Measurements from ENCODE around the gene HTRA3.

Gene HTRA3

GRCh38 chr4:8269535-8270417 lies at the start of gene HTRA3:
TSS of gene HTRA3 (plus strand) at chr4:8269754. CDS start at chr4:8269969, 215 bp downstream.
- DNase-seq: no peak

DNA sequence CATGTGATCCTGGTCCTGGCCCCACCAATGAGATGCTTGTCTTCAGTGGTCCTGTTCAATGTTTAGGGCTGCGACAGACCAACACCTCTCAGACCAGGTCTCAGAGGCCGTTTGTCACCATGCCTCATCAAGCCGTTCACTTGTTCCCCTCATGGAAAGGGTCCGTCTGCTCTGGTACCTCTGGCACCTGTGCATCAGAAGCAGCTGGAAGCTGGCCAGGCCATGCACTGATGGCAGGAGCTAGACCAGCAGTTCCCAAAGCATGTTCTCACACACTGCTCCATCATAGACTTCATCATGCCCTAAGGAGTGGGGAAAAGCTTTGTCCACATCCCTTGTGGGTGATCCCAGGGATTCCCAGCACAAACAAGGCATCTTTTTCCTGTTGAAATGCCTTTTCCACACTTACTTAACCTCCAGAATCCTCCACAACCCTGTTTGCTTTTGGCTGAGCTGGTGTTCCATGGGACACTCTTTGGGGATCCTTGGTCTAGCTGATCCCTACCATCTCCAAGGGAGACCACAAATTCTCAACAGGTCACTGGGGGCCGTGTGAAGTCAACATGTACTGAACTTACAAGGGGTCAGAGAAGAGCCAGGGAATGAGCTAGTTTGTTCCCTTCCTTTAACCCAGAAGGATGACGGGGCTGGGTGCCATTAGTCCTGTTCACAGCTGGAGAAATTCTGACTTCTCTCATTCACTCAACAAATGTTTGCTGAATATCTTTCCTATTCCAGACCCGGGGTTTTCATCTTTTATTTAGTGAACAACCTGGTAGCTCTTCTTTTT lies 48.7 kb upstream of the HTRA3 start:
- DNase-seq: no peak

DNA sequence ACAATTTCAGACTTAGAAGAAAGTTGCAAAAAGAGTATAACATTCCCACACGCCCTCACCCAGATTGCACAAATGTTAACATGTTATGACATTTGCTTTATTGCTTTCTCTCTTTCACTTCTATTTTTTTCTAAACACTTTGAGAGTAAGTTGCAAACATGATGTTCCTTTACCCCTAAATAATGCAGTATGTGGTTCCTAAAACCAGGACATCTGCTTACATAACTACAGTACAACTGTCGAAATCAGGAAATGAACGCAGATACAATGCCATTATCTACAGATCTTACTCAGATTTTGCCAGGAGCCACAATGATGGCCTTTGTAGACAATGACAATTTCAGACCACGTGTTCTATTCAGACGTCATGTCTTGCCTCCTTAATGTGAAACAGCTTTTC lies 48.1 kb upstream of the HTRA3 start:
- DNase-seq: no peak

DNA sequence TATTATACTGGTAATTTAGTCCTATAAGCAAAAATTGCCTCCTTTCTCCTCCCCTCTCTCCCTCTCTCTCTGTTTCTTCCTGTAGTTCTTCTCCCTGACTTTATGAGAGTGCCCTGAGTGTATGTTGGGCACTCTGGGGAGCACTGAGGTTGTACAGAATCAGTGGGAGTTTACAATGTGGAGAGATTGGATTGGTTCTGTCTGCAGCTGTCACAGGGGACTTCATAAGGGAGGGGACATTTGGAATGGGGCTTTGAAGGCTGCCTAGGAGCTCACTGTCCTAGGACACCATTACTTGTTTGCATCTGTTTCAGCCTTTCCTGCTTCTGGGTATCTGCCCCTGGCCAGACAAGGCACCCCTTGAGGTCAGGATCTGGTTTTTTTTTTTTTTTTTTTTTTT lies 47.6 kb upstream of the HTRA3 start:
- DNase-seq: no peak

GRCh38 chr4:8222609-8223388 lies 46.8 kb upstream of the HTRA3 start:
- no peak for DNase-seq

DNA sequence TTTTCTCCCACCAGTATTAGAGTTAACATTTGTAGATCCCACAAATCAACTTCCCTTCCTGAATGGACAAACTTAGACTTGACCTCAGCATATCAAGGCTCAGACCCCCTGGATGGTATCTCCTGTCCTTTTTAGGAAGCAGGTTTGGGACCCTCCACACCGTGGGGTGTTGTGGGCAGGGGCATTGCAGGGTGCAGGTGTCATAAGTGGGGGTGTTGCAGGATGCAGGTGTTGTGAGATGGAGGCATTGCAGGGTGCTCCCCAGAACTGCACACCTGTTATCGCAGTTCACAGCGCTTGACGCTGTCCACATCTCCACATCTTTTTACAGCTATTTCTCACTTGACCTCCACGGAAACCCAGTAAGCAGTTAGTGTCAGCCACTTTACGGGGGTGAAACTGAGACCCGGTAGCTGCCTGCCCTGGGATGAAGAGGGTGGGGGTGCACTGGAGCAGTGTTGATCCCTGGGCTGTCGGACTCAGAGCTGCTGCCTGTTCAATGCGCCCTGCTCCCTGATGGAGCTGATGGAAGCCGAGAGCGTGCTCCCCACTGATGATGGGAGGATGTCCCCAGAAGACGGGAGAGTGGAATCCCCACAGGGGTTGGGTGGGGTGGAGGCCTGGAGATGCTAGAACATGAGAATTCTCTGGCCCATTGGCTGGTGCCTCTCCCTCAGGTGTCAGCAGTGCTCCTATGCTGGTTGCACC lies 45.1 kb upstream of the HTRA3 start:
- no peak for DNase-seq

DNA sequence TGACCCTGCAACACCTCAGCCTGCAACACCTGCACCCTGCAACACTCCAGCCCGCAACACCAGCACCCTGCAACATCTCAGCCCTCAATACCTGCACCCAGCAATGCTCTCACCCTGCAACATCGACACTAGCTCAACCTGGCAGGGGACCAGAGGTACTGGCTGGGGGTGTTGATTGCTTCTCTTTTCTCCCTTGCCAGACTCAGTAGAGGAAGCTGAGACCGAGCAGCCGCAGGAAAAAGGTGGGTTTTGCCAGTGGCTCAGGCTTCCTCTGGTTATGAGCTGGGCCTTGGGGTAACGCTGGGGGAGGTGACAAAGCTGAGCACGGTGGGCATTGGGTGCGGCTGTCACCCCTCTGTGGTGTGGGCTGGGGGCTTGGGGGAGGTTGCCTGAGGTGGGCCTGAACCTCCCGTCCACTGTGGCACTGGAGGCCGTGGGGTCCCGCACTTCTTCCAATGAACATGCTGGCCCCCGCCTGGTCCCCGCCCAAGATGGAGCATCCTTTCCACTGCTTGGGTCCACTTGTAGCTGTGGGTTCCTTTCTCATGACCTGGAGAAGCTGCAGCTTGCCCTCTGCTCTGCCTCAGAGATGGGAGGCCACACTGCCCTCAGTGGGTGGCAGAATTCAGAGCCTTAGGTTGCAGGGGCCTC lies 44.5 kb upstream of the HTRA3 start:
- DNase-seq: no peak

GRCh38 chr4:8225706-8226443 lies 43.7 kb upstream of the HTRA3 start:
- DNase-seq: no peak

- no peak for DNase-seq
Observed at GRCh38 chr4:8227201-8227770, 42.3 kb upstream of the HTRA3 start.

GRCh38 chr4:8227771-8228318 lies 41.7 kb upstream of the HTRA3 start:
- no peak for DNase-seq

DNA sequence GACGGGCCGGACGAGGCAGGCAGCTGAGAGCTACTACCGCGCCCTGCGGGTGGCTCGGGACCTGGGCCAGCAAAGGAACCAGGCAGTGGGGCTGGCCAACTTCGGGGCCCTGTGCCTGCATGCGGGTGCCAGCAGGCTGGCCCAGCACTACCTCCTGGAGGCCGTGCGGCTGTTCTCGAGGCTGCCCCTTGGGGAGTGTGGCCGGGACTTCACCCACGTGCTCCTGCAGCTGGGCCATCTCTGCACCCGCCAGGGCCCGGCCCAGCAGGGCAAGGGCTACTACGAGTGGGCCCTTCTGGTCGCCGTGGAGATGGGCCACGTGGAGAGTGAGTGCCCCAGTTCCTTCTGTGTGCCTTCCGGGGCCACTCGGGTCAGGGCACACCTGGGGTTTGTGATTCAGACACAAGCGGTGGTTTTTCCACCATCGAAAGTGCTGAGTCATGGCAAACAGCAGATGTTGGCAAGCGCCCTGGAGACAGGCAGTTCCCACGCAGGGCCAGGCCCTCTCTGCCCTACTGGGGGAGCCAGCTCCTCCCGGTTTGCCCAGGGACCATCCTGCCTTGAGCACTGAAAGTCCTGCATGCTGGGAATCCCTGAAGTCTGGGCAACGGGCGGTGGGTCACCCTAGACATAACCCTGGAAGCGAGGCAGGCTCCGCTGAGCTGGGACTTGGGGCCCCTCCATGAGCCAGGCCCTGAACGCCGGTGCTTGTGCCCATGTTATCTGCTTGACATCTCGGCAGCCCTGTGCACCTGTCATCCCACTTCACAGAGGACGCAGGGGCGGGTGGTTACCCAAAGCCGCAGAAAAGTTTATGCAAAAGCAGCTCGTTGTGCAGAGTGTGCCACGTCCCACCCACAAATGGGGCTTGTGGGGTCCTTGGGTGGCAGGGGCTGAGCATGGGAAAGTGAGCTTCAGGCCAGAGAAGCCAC lies 41.0 kb upstream of the HTRA3 start:
- no peak for DNase-seq

- DNase-seq: no peak
Observed at GRCh38 chr4:8229331-8229975, 40.1 kb upstream of the HTRA3 start.

DNA sequence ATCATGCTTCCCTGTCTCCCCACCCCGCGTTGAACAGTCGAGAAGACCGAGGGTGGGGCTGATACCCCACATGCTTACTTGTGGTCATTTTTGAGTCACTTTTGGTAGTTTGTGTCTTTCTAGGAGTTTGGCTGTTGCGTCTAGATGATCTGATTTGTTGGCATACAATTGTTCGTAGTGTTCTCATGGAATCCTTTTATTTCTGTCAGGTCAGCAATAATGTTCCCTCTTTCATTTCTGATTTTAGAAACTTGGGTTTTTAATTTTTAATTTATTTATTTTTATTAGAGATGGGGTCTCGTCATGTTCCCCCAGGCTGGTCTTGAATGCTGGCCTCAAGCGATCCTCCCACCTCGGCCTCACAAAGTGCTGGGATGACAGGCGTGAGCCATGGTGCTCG lies 39.5 kb upstream of the HTRA3 start:
- no peak for DNase-seq

DNA sequence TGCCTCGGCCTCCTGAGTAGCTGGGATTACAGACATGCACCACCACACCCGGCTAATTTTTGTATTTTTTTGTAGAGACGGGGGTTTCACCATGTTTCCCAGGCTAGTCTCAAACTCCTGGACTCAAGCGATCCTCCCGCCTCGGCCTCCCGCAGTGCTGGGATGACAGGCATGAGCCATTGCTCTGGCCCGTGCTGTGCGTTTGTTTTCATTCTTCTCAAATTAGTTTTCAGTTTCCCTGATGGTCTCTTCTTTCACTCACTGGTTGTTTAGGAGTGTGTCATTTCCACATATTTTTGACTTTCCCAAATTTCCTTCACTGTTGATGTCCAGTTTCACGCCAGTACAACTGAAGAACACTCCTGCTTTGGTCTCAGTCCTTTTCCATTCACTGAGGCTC lies 38.7 kb upstream of the HTRA3 start:
- DNase-seq: no peak

GRCh38 chr4:8231551-8232049 lies 38.0 kb upstream of the HTRA3 start:
- DNase-seq: no peak

GRCh38 chr4:8232748-8233147 lies 36.8 kb upstream of the HTRA3 start:
- DNase-seq: no peak

- no peak for DNase-seq
Observed at GRCh38 chr4:8233672-8234484, 35.7 kb upstream of the HTRA3 start.

- no peak for DNase-seq
Observed at GRCh38 chr4:8234715-8235114, 34.8 kb upstream of the HTRA3 start.
